Osteocyte (in vitro differentiated cells): ENCODE results near the gene IL12RB1. TPM values are rescaled to one million over a fixed set of nuclear protein-coding genes. Genes with fewer than 3 reads are reported as not detected.

Experiments
- DNase-seq: peaks from one replicate; pipeline ENCODE4 v3.0.0; 2021; ENCODE audit warnings: mixed read lengths; ENCODE audit not compliant: unreplicated experiment; ENCODE audit errors: extremely low spot score
- H3K27ac Mint-ChIP-seq: one replicate; pipeline ENCODE4 v1.8.0; 2021; ENCODE audit warnings: mild to moderate bottlenecking, mixed read lengths; ENCODE audit not compliant: unreplicated experiment
- H3K27me3 Mint-ChIP-seq: one replicate; pipeline ENCODE4 v1.8.0; 2021; ENCODE audit warnings: mixed read lengths; ENCODE audit not compliant: unreplicated experiment
- H3K36me3 Mint-ChIP-seq: one replicate; pipeline ENCODE4 v1.8.0; 2021; ENCODE audit warnings: mixed read lengths; ENCODE audit not compliant: unreplicated experiment
- H3K4me1 Mint-ChIP-seq: one replicate; pipeline ENCODE4 v1.8.0; 2021; ENCODE audit warnings: mixed read lengths; ENCODE audit not compliant: unreplicated experiment
- H3K4me3 Mint-ChIP-seq: one replicate; pipeline ENCODE4 v1.8.0; 2021; ENCODE audit warnings: mild to moderate bottlenecking, moderate library complexity, mixed read lengths; ENCODE audit not compliant: unreplicated experiment
- H3K9me3 Mint-ChIP-seq: one replicate; pipeline ENCODE4 v1.8.0; 2021; ENCODE audit warnings: mixed read lengths; ENCODE audit not compliant: unreplicated experiment
- CTCF ChIP-seq: fragments of 200-600 bp; sonication (generic); IDR thresholded peaks from 2 replicates; pipeline ENCODE4 v1.5.0; 2021; ENCODE audit warnings: antibody characterized with exemption, mild to moderate bottlenecking, moderate library complexity
- total RNA-seq: library from RNA; stranded (reverse); gene quantifications from 2 replicates; pipeline ENCODE4 v1.2.1, GENCODE V29; 2021

The IL12RB1 gene
- total RNA-seq, 1 donor from 2014 or later: 0.51 TPM

- TF ChIP-seq CTCF: no peak
- no peaks in the 10 kb centered on the region for H3K9me3 Mint-ChIP-seq
- H3K4me3 Mint-ChIP-seq: no peak overlapping the region
- H3K4me1 Mint-ChIP-seq: no peaks in the 10 kb centered on the region
- no peak for DNase-seq
- H3K36me3 Mint-ChIP-seq: no peaks in the 10 kb centered on the region
- H3K27me3 Mint-ChIP-seq: peaks cover 4% of the 10 kb centered on the region
- no peak overlapping the region for H3K27ac Mint-ChIP-seq
Observed at GRCh38 chr19:18068395-18068794, 18.3 kb downstream of the IL12RB1 start.

GRCh38 chr19:18065173-18065495, 21.6 kb downstream of the IL12RB1 start:
- H3K4me1 Mint-ChIP-seq: no peaks in the 10 kb centered on the region
- TF ChIP-seq CTCF: no peak
- H3K36me3 Mint-ChIP-seq: no peaks in the 10 kb centered on the region
- H3K27ac Mint-ChIP-seq: no peak overlapping the region
- peaks cover 5% of the 10 kb centered on the region for H3K27me3 Mint-ChIP-seq
- no peak overlapping the region for H3K4me3 Mint-ChIP-seq
- H3K9me3 Mint-ChIP-seq: no peaks in the 10 kb centered on the region
- no peak for DNase-seq

GRCh38 chr19:18063463-18063862, 23.3 kb downstream of the IL12RB1 start:
- Mint-ChIP-seq H3K27me3 (peaks cover 5% of the 10 kb centered on the region), H3K9me3 (no peaks in the 10 kb centered on the region), H3K4me3 (no peak overlapping the region), H3K27ac (no peak overlapping the region), H3K36me3 (no peaks in the 10 kb centered on the region), H3K4me1 (peaks cover 4% of the 10 kb centered on the region)
- DNase-seq: no peak
- TF ChIP-seq CTCF: peak; percentile 45

GRCh38 chr19:18062028-18062427, 24.7 kb downstream of the IL12RB1 start:
- peaks cover 5% of the 10 kb centered on the region for H3K27me3 Mint-ChIP-seq

GRCh38 chr19:18060472-18060871, 26.3 kb downstream of the IL12RB1 start:
- no peak for TF ChIP-seq CTCF
- H3K27ac Mint-ChIP-seq: no peak overlapping the region
- peaks cover 5% of the 10 kb centered on the region for H3K27me3 Mint-ChIP-seq
- H3K4me3 Mint-ChIP-seq: no peak overlapping the region
- H3K36me3 Mint-ChIP-seq: no peaks in the 10 kb centered on the region
- no peak for DNase-seq
- H3K9me3 Mint-ChIP-seq: no peaks in the 10 kb centered on the region
- peaks cover 10% of the 10 kb centered on the region for H3K4me1 Mint-ChIP-seq

More at GRCh38 chr19:18062028-18062427, 24.7 kb downstream of the IL12RB1 start:
- Mint-ChIP-seq H3K4me3 (no peak overlapping the region), H3K27ac (no peak overlapping the region), H3K4me1 (peaks cover 10% of the 10 kb centered on the region), H3K36me3 (no peaks in the 10 kb centered on the region), H3K9me3 (no peaks in the 10 kb centered on the region)
- DNase-seq: no peak
- TF ChIP-seq CTCF: no peak
